Measurements from ENCODE around the gene DNAJA3.

Gene DNAJA3

DNA sequence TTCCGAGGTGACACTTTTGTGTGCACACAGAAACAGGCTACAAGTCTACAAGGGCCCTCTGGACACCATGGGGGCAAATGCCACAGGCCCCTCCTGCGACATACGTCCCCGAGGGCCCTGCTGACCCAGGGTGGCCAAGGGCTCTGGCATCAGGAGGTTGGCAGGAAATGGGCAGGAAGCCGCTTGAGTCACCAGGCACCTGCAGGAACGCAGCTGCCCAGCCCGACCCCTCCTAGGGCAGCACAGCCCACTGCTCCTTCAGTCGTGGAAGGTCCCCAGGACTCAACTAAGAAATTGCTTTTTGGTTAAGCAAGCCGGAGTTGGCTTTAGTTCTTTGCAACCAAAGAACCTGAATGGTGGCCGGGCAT, 17.4 kb upstream of the DNAJA3 start:
- no peak for DNase-seq

DNA sequence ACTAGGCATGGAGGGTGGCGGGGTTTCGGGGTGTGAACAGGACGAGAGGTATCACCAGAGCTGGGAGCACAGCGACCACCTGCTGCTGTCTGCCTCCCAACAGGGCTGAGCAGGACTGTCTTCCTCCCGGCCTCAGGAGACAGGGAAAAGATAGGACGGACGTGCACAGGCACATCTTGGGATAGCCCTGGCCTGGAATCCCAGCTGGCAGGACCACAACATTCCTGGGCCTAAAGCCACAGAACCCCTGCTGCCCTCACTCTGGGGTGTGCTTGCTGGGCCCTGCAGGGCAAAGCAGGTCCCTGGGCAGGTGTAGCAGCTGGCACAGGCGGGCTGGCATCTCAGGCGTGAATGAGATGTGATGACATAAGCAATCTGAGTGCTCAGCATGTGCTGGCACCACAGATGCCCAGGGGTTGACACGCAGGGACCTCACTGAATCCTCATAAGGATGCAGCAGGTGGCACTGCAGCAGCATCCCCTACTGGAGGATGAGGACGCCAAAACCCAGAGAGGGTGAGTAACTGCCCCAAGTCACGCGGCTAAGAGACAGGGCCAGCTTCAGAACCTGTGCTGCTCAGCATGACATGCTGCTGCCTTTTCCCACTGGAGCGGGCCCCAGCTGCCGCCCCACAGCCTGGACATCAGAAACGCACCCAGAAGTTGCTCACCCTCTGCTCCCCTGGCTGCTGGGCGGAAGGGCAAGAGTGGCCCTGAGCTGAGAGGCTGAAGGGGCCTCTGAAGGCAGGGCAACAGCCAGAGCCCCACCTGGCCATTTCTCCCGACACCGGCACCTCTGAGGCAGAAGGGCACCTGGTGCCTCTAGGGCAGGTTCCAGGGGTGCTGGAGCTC, 16.4 kb upstream of the DNAJA3 start:
- DNase-seq: no peak

- DNase-seq: no peak
These were observed 15.2 kb upstream of the DNAJA3 start for GRCh38 chr16:4410335-4411075.

GRCh38 chr16:4411684-4412083, 14.0 kb upstream of the DNAJA3 start:
- DNase-seq: no peak

- DNase-seq: no peak
These were observed 13.5 kb upstream of the DNAJA3 start for GRCh38 chr16:4412159-4412558.

- no peak for DNase-seq
These were observed 12.8 kb upstream of the DNAJA3 start for GRCh38 chr16:4412854-4413253.

DNA sequence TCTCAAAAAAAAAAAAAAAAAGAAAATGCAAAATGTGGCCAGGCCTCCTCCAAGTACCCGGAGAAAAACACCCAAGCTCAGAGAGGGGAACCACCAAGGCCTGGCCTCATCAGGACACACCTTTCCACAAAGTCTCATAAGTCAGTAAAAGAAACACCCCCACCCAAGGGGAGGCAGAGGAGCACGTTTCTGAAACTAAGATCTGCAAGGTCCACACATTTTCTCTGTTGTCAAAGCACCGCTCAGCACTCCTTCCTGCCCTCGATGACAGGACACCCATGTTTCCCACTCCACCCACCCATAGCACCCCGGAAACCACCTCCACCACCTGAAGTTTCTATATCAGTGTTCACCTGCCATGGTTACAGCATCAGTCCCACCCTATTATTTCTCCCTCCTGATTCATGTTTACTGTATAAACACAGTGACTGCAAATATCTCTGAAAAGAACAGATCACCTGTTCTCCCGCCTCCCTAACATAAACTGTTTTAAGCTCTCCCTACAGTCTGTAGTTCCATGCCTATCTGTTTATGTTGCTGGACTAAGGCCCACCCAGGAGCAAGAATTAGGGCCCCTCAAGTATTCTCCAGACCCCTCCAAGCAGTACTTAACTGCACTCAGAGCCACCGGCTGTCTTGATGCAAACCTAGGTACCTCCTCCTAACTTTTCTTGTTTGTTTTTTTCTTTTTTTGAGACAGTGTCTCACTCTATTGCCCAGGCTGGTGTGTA, 11.3 kb upstream of the DNAJA3 start:
- DNase-seq: peak; percentile 87

- DNase-seq: peak; percentile 77
These were observed 10.0 kb upstream of the DNAJA3 start for GRCh38 chr16:4415538-4416199.

DNA sequence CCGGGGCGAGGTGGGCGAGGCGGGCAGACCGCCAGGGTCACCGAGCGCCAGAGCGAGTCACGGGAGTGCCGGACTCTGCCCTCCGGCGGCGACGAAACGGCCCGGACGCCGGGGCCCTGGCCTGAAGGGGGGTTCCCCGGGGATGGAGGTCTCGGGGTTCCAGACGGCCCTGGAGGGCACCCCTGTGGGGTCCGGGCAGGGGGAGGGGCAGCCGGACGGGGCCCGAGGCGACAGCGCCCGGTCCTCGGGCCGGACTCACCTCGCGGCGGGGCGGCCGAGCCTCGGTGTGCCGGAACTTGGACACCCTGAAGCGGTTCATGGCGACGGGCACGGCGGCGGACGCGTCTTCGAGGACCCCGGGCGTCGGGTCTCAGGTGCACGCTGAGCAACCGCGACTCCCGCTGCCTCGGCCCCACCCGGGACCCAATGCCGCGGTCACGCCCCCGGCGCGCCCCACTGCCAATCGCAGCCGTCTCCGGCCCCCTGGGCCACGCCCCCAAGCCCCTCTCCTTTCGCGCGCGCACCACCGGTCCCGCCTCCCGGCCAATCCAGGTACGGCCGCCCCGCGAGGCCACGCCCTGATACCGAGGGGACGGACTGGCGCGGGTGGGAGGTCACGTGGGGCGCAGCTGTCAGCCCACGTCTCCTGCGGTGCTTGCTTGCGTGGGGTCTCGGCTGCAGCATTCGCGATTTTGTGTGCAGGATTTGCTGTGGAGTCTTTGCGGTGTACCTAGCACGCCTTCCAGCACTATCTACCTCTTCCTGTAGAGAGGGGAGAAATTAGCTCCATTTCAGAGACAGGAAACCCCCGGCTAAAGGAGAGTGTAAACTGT, 9.3 kb upstream of the DNAJA3 start, which contains the start of gene CORO7:
Gene CORO7, minus strand, starts transcription at position 397 of the 833 bp plus-strand sequence. Its CDS starts 78 bp downstream, at position 319.
- DNase-seq: peak; percentile 98

DNA sequence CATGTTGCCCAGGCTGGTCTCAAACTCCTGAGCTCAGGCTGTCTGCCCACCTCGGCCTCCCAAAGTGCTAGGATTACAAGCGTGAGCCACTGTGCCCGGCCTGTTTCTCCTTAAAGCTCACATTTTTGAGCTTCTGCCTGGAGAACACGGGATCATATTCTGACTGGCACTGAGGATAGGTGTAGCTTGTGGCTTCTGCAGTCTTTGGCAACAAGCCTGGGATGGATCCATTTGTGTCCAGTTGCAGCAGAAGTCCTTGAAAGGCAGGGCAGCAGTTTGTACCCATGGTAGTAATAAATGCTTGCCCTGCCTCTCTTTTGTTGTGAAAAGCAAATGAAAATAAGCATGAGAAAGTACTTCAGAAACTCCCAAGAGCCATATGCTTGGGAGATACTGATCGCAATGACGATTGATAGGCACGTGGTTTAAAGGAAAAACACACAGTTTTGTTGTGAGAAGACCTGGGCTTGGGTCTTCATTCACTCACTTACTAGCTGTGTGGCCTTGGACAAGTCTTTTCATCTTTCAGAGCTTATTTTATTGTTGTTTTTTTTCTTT, 6.2 kb upstream of the DNAJA3 start:
- no peak for DNase-seq

GRCh38 chr16:4420505-4421105, 5.1 kb upstream of the DNAJA3 start:
- no peak for DNase-seq

GRCh38 chr16:4426021-4426684, 485 bp downstream of the DNAJA3 start:
- no peak for DNase-seq

DNA sequence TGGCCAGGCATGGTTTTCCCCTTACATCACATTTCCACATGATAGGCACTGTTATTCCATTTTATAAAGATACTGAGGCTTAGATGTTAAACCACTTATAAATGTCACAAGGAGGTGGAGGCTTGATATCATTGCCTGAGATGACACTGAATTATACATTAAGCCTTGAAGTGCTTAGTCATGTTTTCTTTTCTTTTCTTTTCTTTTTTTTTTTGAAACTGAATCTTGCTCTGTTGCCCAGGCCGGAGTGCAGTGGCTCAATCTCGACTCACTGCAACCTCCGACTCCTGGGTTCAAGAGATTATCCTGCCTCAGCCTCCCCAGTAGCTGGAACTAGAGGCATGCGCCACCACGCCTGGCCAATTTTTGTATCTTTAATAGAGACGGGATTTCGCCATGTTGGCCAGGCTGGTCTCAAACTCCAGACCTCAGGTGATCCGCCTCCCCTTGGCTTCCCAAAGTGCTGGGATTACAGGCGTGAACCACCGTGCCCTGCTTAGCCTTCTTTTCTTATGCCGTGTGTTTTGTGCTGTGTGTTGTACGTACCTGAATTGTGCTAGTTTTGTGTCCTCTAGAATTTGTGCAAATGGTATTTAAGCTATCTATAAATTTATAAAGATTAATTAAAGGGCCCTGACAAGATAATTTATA, 1.2 kb downstream of the DNAJA3 start:
- DNase-seq: no peak

DNA sequence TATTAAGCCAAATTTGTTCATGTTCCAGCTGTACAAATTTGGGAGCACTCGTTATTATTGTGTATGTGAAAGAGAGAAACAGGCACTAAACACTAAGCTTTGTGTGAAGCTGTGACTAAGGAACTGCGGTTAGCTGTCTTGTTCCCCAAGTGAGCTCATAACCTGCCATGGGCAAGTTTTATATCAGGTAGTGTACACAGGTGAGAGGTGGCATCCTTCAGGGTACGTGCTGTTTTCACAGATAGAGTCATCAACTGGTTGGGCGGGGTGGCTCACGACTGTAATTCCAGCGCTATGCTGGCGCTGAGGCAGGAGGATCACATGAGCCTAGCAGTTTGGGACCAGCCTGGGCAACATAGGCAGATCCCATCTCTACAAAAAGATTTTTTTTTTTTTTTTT, 2.8 kb downstream of the DNAJA3 start:
- no peak for DNase-seq

GRCh38 chr16:4431023-4431422, 5.4 kb downstream of the DNAJA3 start:
- no peak for DNase-seq

DNA sequence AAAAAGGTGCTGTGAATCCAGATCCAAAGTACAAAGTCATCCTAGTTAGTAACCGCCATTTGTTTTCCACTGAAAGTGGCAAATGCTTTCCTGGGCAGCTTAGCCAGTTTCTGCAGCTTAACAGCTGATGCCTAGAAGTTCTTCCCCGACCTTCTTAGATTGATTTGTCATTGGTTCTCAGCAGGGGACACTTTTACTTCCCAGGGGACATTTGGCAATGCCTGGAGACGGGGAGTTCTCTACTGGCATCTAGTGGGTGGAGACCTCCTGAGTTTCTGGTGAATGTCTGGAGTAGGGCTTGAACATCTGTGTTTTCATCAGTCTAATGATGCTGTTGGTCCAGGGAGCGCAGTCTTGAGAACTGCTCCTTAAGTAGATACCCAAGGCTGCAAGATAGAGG, 7.6 kb downstream of the DNAJA3 start:
- DNase-seq: no peak

- DNase-seq: no peak
These were observed 8.5 kb downstream of the DNAJA3 start for GRCh38 chr16:4433914-4434787.

DNA sequence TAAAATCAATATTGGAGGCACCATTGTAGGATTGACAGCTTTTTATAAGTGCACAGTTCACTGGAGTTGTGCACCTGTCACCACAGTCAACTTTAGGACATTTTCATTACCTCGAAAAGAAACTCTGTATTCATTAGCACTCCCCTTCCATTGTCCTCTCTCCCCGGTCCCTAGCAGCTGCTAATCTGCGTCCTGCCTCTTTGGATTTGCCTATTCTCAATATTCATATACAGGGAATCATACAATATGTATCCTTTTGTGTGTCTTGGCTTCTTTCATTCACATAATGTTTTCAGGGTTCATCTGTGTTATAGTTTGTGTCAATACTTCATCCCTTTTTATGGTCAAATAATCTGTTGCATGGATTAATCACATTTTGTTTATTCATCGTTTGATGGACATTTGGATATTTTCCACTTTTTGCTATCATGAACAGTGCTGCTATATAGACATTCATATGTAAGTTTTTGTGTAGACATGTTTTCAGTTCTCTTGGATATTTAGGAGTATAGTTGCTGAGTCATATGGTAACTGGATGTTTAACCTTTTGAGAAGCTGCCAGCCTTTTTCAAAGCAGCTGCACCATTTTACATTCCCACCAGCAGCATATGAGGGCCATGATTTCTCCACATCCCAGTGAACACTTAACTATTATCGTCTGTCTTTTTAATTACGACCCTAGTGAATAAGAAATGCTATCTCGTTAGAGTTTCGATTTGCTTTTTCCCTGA, 9.8 kb downstream of the DNAJA3 start:
- no peak for DNase-seq
